GM12874 (cell line): Measurements from ENCODE around the gene ABCA13.

ENCODE experiments used
- TF ChIP-seq, protein P1 (sequence below): IDR thresholded peaks from 2 replicates; pipeline ENCODE4 v1.5.1; 2011; ENCODE audit warnings: low read depth, mild to moderate bottlenecking, control low read depth, low read length, moderate library complexity; ENCODE audit not compliant: insufficient read depth

The ABCA13 gene

DNA sequence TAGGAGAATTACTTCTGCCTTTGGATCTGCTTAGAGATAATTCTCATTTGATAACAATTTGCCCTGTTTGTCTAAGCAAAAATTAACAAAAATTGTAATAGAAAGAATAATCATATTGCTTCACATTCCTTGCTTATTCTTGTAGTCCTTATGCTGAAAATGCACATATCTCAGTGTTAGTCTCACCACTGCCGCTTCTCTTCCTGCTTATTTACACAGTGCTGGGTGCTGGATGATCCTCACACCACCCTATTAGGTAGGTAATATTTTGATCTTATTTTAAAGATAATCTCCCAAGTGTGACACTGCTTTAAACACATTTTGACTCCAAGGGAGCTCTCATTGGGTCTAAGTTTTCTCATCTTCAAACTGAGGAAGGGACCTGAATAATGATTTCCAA is 46.0 kb downstream of the ABCA13 start:
- TF ChIP-seq, protein P1, sequence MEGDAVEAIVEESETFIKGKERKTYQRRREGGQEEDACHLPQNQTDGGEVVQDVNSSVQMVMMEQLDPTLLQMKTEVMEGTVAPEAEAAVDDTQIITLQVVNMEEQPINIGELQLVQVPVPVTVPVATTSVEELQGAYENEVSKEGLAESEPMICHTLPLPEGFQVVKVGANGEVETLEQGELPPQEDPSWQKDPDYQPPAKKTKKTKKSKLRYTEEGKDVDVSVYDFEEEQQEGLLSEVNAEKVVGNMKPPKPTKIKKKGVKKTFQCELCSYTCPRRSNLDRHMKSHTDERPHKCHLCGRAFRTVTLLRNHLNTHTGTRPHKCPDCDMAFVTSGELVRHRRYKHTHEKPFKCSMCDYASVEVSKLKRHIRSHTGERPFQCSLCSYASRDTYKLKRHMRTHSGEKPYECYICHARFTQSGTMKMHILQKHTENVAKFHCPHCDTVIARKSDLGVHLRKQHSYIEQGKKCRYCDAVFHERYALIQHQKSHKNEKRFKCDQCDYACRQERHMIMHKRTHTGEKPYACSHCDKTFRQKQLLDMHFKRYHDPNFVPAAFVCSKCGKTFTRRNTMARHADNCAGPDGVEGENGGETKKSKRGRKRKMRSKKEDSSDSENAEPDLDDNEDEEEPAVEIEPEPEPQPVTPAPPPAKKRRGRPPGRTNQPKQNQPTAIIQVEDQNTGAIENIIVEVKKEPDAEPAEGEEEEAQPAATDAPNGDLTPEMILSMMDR = no peak

DNA sequence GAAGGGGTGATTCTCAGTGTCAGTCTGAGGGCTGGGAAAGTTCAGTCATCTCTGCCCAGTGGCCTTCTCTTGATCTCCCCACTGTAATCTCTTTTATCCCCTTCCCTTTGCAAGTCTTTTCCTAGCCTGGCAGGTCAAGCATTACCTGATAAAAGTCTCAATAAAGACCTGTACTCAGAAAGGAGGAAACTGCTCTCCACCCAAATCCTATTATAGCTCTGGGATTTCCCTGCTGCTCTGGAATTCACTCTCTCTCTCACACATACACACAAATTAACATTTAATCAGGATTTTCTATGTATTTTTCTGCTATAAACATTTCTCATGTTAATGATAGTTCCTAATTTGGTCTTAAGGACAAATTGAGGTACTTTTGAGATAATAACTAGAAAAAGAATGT is 46.5 kb downstream of the ABCA13 start:
- TF ChIP-seq, protein P1 = no peak

DNA sequence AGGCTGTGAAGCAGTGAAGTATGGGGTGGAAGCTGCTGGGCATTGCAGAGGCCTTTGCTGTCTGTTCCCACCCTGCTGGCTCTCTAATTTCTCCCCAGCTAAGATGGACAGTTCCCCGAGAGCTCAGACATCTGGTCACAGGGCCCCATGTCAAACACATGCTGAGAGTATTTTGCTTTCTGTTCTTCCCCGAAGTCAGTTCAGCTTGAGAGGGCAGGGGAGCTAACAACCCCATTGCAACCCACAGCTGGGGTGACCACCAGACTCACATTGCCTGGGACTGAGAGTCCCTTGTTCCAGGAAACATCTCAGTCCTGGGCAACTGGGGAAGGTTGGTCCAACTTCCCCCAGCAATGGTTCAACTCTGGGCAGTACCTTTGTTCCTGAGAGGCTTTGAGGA is 52.8 kb downstream of the ABCA13 start:
- TF ChIP-seq, protein P1 = no peak

DNA sequence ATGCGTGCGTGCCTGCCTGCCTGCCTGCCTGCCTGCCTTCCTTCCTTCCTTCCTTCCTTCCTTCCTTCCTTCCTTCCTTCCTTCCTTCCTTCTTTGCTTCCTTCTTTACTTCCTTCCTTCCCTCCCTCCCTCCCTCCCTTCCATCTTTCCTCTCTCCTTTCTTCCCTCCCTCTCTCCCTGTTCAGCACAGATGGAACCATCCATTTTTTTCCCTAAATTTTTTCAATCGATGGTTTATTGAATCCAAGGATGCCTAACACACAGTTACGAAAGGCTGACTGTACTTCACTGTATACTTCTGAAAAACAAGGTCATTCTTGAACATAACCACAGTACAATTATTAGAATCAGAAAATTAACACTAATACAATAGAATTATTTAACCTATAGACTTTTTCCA is 53.8 kb downstream of the ABCA13 start:
- TF ChIP-seq, protein P1 = no peak

DNA sequence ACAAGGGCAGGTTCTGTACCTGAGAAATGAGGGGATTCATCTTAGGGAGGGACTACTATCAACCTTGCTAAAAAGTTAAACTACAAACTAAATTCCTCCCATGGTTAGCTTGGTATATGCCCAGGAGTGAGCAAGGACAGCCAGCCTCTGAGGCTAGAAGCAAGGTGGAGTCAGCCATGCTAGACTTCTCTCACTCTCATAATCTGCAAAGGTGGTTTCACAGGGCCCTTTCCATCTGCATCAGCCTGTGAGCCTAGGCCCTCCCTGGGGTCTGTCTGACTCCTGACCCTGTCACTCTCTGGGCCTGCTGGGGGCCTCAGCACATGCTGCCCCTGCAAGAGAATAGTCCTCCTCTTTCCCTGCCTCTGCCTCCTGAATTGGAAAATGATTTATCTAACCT is 66.1 kb downstream of the ABCA13 start:
- TF ChIP-seq, protein P1 = no peak

DNA sequence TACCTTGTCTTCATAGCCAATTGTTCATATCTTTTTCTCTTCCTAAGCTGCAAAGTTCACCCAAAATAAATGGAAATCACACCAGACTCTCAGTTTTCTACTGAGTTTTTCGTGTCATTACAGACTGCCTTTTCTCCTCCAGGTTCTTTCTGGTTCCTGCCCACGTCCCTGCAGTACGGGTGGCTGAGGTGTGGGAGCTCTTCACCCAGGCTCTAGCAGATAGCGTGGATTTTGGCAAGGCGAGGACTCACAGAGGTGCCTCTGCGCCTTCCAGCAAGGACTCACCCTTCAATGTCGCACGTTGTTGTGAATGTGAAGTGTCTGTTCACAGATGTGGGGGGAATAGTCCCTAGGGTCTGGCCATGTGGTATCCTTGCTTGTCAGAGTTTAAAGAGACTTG is 71.6 kb downstream of the ABCA13 start:
- TF ChIP-seq, protein P1 = no peak

DNA sequence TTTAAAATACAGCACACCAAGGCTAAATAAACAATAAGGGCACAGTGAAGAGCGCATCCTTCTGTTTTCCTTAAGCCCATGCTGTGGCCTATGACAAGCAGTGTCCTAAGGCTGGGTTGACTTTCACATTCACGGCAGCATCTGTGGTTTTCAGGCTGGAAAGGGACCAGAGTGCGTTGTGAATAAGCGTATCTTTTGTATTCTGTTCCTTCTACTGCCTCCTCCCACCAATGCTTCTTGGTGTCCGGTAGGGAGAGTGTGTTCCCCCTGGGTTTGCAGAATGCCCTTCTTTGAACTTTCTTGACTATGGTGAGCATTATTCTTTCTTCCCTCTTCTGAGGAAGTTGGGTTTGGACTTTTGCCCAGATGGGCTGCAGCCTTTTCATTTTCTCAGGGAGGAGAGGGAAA is 73.6 kb downstream of the ABCA13 start:
- TF ChIP-seq, protein P1 = no peak

DNA sequence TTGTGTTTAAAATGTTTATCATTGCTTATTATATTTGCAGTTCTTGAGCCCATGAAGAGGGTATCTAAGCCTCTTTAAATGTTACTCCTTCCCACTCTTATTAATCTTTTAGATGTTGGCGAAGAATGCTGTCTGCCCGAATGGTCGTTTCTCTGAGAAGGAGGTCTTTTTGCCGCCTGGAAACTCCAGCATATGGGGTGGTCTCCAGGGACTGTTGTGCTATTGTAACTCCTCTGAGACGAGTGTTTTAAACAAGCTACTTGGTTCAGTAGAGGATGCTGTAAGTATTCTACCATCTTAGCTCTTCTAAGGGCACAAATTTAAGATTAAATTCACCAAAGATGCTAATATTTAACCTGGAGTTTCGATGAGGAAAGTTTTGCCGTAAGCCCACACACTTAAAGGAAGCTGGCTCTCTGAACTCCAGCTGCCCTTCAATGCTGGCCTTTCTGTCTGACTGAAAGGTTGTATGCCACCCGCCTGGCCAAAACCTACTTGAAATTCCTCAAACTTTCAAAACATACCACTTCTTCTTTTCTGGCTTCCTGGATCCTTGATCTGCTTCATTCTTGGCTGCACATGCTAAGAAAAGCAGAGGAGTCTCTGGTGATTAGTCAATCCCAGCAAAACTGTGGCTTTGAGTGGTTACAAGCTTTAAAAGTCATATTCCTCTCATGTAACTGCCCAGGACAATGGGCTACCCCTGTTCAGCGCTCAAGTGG is 74.7 kb downstream of the ABCA13 start:
- TF ChIP-seq, protein P1 = no peak
